ENCODE data around the gene C16orf54.
"Not testable (repeated sequence)": the region's sequence is repeated elsewhere in the genome, so short reads cannot be mapped to it uniquely, and the experiment has no call there.

DNA sequence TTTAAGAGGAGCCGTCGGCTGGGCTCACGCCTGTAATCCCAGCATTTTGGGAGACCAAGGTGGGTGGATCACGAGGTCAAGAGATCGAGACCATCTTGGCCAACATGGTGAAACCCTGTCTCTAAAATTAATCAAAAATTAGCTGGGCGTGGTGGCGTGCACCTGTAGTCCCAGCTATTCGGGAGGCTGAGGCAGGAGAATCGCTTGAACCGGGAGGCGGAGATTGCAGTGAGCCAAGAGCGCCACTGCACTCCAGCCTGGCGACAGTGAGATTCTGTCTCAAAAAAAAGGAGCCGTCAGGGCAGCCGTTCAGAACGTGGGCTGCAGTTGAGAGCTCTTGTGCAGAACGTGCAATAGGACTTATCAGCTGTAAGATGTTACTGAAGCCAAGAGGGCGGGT, 47.4 kb upstream of the C16orf54 start:
- TF ChIP-seq, protein P1, sequence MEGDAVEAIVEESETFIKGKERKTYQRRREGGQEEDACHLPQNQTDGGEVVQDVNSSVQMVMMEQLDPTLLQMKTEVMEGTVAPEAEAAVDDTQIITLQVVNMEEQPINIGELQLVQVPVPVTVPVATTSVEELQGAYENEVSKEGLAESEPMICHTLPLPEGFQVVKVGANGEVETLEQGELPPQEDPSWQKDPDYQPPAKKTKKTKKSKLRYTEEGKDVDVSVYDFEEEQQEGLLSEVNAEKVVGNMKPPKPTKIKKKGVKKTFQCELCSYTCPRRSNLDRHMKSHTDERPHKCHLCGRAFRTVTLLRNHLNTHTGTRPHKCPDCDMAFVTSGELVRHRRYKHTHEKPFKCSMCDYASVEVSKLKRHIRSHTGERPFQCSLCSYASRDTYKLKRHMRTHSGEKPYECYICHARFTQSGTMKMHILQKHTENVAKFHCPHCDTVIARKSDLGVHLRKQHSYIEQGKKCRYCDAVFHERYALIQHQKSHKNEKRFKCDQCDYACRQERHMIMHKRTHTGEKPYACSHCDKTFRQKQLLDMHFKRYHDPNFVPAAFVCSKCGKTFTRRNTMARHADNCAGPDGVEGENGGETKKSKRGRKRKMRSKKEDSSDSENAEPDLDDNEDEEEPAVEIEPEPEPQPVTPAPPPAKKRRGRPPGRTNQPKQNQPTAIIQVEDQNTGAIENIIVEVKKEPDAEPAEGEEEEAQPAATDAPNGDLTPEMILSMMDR (IDR thresholded peaks at IDR 0.05), result not testable (repeated sequence)
- TF ChIP-seq POLR2A (IDR thresholded peaks at IDR 0.05), result not testable (repeated sequence)

Data from lower leg skin (tissue), 3 donors.